ENCODE measurements around the gene ATP13A3. TPM values are rescaled to one million over a fixed set of nuclear protein-coding genes. Genes with fewer than 3 reads are reported as not detected.
A peak's percentile ranks its signal among the peaks of the same experiment; 100 is the strongest.

Gene ATP13A3
- total and polyA plus RNA-seq, 4 donors: 26.6 to 166 (median 75.5) TPM

GRCh38 chr3:194492001-194492400, 5.2 kb upstream of the ATP13A3 start:
- H3K27me3 ChIP-seq (ENCODE audit: control insufficient read depth in 3 of 3, insufficient read depth in 3 of 3, low read length in 2 of 3): no peaks in the 10 kb centered on the region
- no peak overlapping the region for H3K4me3 ChIP-seq
- no peaks in the 10 kb centered on the region for H3K36me3 ChIP-seq (ENCODE audit: control insufficient read depth in 4 of 4, insufficient read depth in 4 of 4, low read length in 4 of 4)
- no peak overlapping the region for H3K9ac ChIP-seq (ENCODE audit: insufficient read depth in 1 of 2, low read length in 2 of 2)
- no peak overlapping the region for H3K27ac ChIP-seq (ENCODE audit: low read depth in 1 of 2, low read length in 1 of 2)
- DNase-seq (no peak), ATAC-seq (ENCODE audit: insufficient read depth, low FRiP score) (no peak)
- 27 to 63% methylated on average over 5 of the region's 5 CpGs for WGBS, 2 donors
- TF ChIP-seq, protein P1, sequence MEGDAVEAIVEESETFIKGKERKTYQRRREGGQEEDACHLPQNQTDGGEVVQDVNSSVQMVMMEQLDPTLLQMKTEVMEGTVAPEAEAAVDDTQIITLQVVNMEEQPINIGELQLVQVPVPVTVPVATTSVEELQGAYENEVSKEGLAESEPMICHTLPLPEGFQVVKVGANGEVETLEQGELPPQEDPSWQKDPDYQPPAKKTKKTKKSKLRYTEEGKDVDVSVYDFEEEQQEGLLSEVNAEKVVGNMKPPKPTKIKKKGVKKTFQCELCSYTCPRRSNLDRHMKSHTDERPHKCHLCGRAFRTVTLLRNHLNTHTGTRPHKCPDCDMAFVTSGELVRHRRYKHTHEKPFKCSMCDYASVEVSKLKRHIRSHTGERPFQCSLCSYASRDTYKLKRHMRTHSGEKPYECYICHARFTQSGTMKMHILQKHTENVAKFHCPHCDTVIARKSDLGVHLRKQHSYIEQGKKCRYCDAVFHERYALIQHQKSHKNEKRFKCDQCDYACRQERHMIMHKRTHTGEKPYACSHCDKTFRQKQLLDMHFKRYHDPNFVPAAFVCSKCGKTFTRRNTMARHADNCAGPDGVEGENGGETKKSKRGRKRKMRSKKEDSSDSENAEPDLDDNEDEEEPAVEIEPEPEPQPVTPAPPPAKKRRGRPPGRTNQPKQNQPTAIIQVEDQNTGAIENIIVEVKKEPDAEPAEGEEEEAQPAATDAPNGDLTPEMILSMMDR (IDR thresholded peaks at IDR 0.05; ENCODE audit: control extremely low read depth, extremely low read depth): no peak
- H3K9me3 ChIP-seq (ENCODE audit: control insufficient read depth in 4 of 4, insufficient read depth in 3 of 4, low read length in 3 of 4): no peaks in the 10 kb centered on the region
- peaks cover 0 to 9% (median 3%) of the 10 kb centered on the region in 5 donors for H3K4me1 ChIP-seq (ENCODE audit: control insufficient read depth in 5 of 5, insufficient read depth in 5 of 5, low read length in 5 of 5)

DNA sequence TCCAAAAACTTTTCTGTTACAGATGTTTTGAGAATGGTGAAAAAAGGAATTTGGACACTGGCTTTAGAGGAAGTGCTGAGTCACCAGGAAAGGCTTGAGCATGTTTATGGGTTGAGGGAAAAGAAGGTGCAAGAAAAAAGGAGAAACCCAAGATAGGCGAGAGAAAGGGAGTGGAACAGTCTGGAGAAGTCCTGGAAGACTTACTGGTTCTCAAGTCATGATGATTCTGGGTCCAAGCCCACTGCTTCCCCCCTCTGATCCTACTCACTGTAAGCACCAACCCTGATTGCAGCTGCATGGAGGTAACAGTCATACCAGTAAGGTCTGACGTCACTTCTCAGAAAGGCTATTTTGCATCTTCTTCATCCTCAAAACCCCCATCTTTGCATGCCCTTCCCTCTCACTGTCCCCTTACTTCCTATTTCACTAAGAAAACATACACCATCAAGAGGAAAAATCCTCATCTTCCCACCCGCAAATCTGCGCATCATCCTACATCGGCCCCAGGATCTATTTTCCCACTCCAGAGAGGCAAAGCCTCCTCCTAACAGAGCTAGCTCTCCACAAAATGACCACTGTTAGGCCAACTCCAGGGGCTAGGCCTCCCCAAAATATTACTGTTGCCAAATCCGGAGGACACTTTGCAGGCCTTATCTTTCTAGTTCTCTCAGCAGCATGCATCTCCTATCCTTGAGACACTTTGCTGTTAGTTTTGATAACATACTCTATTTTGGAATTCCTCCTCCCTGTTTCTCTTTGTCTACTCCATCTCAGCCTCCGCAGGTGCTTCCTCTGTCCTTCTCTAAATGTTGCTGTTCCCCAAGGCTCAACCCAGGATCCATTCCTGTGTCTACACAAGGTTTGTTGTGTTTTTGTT, 3.2 kb upstream of the ATP13A3 start:
- ATAC-seq (ENCODE audit: insufficient read depth, low FRiP score): no peak
- WGBS, 2 donors: 74 to 85% methylated on average over 7 of the region's 7 CpGs
- Histone ChIP-seq H3K27me3 (ENCODE audit: control insufficient read depth in 3 of 3, insufficient read depth in 3 of 3, low read length in 2 of 3) (no peaks in the 10 kb centered on the region), H3K9me3 (ENCODE audit: control insufficient read depth in 4 of 4, insufficient read depth in 3 of 4, low read length in 3 of 4) (no peaks in the 10 kb centered on the region), H3K9ac (ENCODE audit: insufficient read depth in 1 of 2, low read length in 2 of 2) (no peak overlapping the region), H3K36me3 (ENCODE audit: control insufficient read depth in 4 of 4, insufficient read depth in 4 of 4, low read length in 4 of 4) (no peaks in the 10 kb centered on the region), H3K4me1 (ENCODE audit: control insufficient read depth in 5 of 5, insufficient read depth in 5 of 5, low read length in 5 of 5) (peaks cover 0 to 20% (median 5%) of the 10 kb centered on the region in 5 donors), H3K27ac (ENCODE audit: low read depth in 1 of 2, low read length in 1 of 2) (no peak overlapping the region), H3K4me3 (no peak overlapping the region)
- no peak for DNase-seq
- TF ChIP-seq, protein P1 (IDR thresholded peaks at IDR 0.05; ENCODE audit: control extremely low read depth, extremely low read depth): no peak

DNA sequence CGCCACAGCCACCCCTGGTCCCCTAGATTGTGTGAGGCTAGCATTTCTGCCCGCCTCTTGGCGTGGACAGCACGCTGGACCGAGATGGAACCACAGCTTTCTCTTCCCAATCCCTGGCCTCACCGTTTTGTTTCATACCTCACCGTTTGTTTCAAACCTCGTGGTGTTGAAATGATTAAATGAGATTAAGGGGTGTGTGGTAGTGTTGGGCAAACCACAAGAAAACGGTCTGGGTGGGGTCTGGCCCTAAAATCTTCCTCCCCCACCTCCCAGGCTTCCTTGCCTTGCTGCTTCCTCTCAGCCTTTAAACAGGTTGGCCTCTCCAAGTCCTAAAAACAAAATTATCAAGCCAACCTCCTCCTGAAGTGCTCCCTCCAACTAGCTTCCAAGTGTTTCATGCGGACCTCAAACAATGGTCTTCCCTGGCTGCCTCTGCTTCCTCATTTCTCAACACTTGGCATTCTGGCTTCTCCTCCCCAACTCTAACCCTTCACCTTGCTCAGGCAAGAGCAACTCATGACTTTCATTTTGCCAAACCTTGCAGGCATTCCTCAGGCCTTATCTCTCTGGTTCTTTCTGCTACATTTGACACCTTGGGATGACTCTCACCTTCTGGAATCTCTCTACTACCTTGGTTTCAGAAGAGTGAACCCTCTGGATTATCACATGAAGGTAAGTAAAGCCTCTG, 1.4 kb upstream of the ATP13A3 start:
- TF ChIP-seq, protein P1 (IDR thresholded peaks at IDR 0.05; ENCODE audit: control extremely low read depth, extremely low read depth): no peak
- WGBS, 2 donors: 36 to 54% methylated on average over 10 of the region's 10 CpGs
- Histone ChIP-seq H3K9ac (ENCODE audit: insufficient read depth in 1 of 2, low read length in 2 of 2) (peak overlapping the region in 1 of 2 donors; percentile 9), H3K27me3 (ENCODE audit: control insufficient read depth in 3 of 3, insufficient read depth in 3 of 3, low read length in 2 of 3) (no peaks in the 10 kb centered on the region), H3K36me3 (ENCODE audit: control insufficient read depth in 4 of 4, insufficient read depth in 4 of 4, low read length in 4 of 4) (peaks cover 0 to 4% (median 0%) of the 10 kb centered on the region in 4 donors), H3K9me3 (ENCODE audit: control insufficient read depth in 4 of 4, insufficient read depth in 3 of 4, low read length in 3 of 4) (no peaks in the 10 kb centered on the region), H3K4me1 (ENCODE audit: control insufficient read depth in 5 of 5, insufficient read depth in 5 of 5, low read length in 5 of 5) (peaks cover 0 to 23% (median 7%) of the 10 kb centered on the region in 5 donors), H3K4me3 (no peak overlapping the region), H3K27ac (ENCODE audit: low read depth in 1 of 2, low read length in 1 of 2) (peak overlapping the region; percentile 43 to 62)
- ATAC-seq (ENCODE audit: insufficient read depth, low FRiP score) (no peak), DNase-seq (peak in 1 of 3 donors; percentile 14)

Measured in lung (tissue), 12 donors.